Mammary epithelial cell (primary cell): ENCODE measurements around the gene CALB2.

Experiments
- CTCF ChIP-seq, 2 donors: IDR thresholded peaks in 1 of 2; conservative IDR thresholded peaks in 1 of 2; 2 replicates each; pipeline ENCODE4 v1.5.1; 2011 to 2012; ENCODE audit warnings: inconsistent platforms in 2 of 2, low read length in 2 of 2, mild to moderate bottlenecking in 2 of 2, control low read depth in 1 of 2, low read depth in 1 of 2; ENCODE audit not compliant: insufficient read depth in 1 of 2; ENCODE audit errors: extremely low read depth in 1 of 2
- EZH2 ChIP-seq: IDR thresholded peaks from 2 replicates; pipeline ENCODE4 v1.6.1; 2012; ENCODE audit warnings: low read length, inconsistent platforms, borderline replicate concordance

- no peak for TF ChIP-seq CTCF (conservative IDR thresholded peaks at IDR 0.05 in 1 of 2, IDR thresholded peaks at IDR 0.05 in 1 of 2; ENCODE audit: extremely low read depth in 1 of 2, insufficient read depth in 1 of 2, low read depth in 1 of 2, low read length in 2 of 2)
- TF ChIP-seq EZH2: no peak
These were observed 43.3 kb upstream of the CALB2 start for GRCh38 chr16:71315269-71315668.
